Uterus (tissue), 4 donors: ENCODE data around the gene DLG1. TPM values are rescaled to one million over a fixed set of nuclear protein-coding genes. Genes with fewer than 3 reads are reported as not detected.
A peak's percentile ranks its signal among the peaks of the same experiment; 100 is the strongest.

ENCODE experiments used
- DNase-seq, 2 donors: peaks; one replicate each; pipeline ENCODE4 v3.0.0-alpha.2; 2019 to 2020
- H3K27ac ChIP-seq, 2 donors: fragments of 200-600 bp; sonication (generic); 1 replicate in 1 of 2; 2 replicates in 1 of 2; pipeline ENCODE4 v1.5.1; 2016 to 2018
- H3K27me3 ChIP-seq, 2 donors: fragments of 200-600 bp; sonication (generic); one replicate each; pipeline ENCODE4 v1.5.1; 2018 to 2019; ENCODE audit warnings: control low read depth in 1 of 2
- H3K36me3 ChIP-seq, 2 donors: fragments of 200-600 bp; sonication (generic); one replicate each; pipeline ENCODE4 v1.5.1; 2019; ENCODE audit warnings: control low read depth in 1 of 2
- H3K4me1 ChIP-seq, 2 donors: fragments of 200-600 bp; sonication (generic); one replicate each; pipeline ENCODE4 v1.5.1; 2018 to 2019; ENCODE audit warnings: control low read depth in 1 of 2
- H3K4me3 ChIP-seq, 2 donors: fragments of 200-600 bp; sonication (generic); 1 replicate in 1 of 2; 2 replicates in 1 of 2; pipeline ENCODE4 v1.5.1; 2018 to 2019; ENCODE audit warnings: mild to moderate bottlenecking in 1 of 2
- H3K9me3 ChIP-seq, 2 donors: fragments of 200-600 bp; sonication (generic); one replicate each; pipeline ENCODE4 v1.5.1; 2019; ENCODE audit warnings: control low read depth in 1 of 2
- POLR2A ChIP-seq, 2 donors: fragments of 450-650 bp; IDR thresholded peaks; one replicate each; pipeline ENCODE4 v1.6.1; 2016; ENCODE audit warnings: antibody characterized with exemption in 2 of 2, mild to moderate bottlenecking in 1 of 2, moderate library complexity in 1 of 2
- intact Hi-C: fragments of 100-400 bp; cut with DNase I; formaldehyde crosslinking; loops from one replicate; pipeline ENCODE4 v1.15.1; 2023; ENCODE audit warnings: low total_unique reads
- total RNA-seq, 4 donors: library from RNA; depleted of rRNA in 3 of 4; stranded (reverse); fragments of >200 nt in 3 of 4; gene quantifications; one replicate each; pipeline versions ENCODE4 v1.1.0 to v1.2.4, GENCODE V29; 2014 to 2023
- TF ChIP-seq, protein P1 (sequence below), 4 experiments: fragments of 200-600 bp in 2 of 4; fragments of 450-650 bp in 2 of 4; sonication (generic) in 2 of 4; IDR thresholded peaks; one replicate each; pipeline ENCODE4 v1.5.1; 2016 to 2019; ENCODE audit warnings: antibody characterized with exemption in 4 of 4, mild to moderate bottlenecking in 2 of 4, moderate library complexity in 1 of 4
- donor health status: DM: yes; HTN: yes; CAD: no.

Gene DLG1
- total RNA-seq, 4 donors from 2014 or later, result 24.1 to 139 (median 82.9) TPM

DNA sequence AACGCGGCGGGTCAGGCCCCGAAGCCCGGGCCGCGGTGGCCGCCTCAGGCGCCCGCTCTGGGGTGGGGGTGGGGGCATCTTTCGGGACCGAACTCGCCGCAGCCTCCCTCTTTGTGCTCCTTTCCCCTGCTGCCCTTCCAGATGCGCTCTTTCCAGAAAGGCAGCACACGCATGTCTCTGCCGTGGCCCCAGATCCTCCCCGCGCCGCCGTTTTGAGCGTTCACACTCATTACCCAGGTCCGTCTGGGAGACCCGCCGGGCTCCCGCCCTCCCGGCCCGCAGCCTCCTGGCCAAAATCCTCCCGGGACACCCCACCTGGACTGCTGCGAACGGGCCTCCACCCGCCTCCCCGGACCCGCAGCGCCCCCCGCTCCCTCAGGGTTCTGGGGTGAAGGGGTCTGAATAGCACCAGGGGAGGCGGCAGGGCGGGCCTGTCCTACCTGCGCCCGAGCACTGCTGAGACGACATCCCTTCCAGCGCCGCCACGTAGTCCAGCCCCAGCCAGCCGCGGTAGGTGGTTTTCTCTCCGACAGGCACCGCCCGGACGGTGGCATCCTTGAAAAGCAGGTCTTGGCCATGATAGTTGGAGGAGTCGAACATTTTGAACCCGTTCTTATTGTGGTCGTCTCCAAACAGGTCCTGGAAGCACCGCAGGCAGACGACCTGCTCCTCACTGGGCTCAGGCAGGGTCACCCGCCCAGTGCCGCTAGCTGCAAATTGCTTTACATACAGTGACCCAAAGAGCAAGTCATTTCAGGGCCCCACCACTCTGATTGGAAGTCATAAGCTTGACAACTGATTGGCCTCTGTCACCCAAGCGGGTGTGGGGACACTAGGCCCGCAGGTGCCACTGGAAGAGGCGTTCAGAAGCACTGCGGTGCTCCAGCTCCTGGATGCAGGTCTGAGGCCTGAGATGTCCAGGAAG lies 294.7 kb downstream of the DLG1 start:
- intact Hi-C loops, result loop anchor here (10.0 kb wide), 1 partner anchor 181 kb away; no protein-coding TSS in a partner anchor
- TF ChIP-seq, protein P1, sequence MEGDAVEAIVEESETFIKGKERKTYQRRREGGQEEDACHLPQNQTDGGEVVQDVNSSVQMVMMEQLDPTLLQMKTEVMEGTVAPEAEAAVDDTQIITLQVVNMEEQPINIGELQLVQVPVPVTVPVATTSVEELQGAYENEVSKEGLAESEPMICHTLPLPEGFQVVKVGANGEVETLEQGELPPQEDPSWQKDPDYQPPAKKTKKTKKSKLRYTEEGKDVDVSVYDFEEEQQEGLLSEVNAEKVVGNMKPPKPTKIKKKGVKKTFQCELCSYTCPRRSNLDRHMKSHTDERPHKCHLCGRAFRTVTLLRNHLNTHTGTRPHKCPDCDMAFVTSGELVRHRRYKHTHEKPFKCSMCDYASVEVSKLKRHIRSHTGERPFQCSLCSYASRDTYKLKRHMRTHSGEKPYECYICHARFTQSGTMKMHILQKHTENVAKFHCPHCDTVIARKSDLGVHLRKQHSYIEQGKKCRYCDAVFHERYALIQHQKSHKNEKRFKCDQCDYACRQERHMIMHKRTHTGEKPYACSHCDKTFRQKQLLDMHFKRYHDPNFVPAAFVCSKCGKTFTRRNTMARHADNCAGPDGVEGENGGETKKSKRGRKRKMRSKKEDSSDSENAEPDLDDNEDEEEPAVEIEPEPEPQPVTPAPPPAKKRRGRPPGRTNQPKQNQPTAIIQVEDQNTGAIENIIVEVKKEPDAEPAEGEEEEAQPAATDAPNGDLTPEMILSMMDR (IDR thresholded peaks at IDR 0.05), result no peak
- no peak for TF ChIP-seq POLR2A (IDR thresholded peaks at IDR 0.05)
- H3K4me3 ChIP-seq, result peak overlapping the region; percentile 33 to 52
- H3K9me3 ChIP-seq, result no peaks in the 10 kb centered on the region
- H3K27me3 ChIP-seq, result no peaks in the 10 kb centered on the region
- DNase-seq, result peak in 1 of 2 donors; percentile 26
- peak overlapping the region; percentile 85 to 94 for H3K27ac ChIP-seq
- no peaks in the 10 kb centered on the region for H3K36me3 ChIP-seq
- H3K4me1 ChIP-seq, result no peaks in the 10 kb centered on the region

DNA sequence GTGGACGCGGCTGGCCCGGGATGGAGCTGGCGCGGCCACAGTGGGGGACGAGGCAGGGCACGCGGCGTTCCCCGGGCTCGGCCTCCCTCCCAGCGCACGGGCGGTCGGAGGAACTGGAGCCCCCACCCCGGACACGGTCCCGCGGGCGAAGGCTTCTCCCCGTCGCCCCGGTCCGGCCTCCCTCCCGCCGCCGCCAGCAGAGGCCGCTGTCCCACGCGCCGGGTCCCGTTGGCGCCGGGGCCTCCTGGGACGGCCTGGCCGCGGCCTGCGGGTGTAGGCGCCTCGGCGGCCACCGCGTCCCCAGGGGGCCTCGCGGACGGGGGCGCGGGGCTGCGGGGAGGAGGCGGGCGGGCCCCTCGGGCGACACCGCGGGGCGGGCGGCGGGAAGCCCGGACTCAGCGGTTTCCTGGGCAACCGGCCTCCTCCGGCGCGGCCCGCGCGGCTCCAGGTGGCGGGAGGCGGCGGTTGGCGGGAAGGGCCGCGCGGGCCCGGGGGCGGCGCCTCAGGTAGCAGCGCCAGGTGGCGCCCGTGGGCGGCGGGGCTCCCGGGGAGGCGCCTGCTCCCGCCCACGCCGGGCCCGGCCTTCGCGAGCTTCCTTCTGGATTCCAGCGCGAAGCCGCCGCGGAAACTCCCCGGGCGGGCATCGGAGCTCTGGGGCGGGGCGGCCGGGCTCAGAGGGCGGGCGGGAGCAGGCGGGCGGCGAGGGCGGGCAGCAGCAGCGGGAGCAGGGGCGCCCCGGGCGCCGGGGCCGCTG lies 295.5 kb downstream of the DLG1 start:
- peak; percentile 66 to 80 for DNase-seq
- Histone ChIP-seq H3K27ac (peak overlapping the region; percentile 85 to 94), H3K9me3 (no peaks in the 10 kb centered on the region), H3K36me3 (no peaks in the 10 kb centered on the region), H3K4me1 (no peaks in the 10 kb centered on the region), H3K27me3 (no peaks in the 10 kb centered on the region), H3K4me3 (peak overlapping the region; percentile 33 to 52)
- intact Hi-C loops, result loop anchor here (10.0 kb wide), 1 partner anchor 182 kb away; no protein-coding TSS in a partner anchor
- TF ChIP-seq, protein P1 (IDR thresholded peaks at IDR 0.05), result peak; percentile 43 to 94 (median 85)
- peak in 1 of 2 donors; percentile 35 for TF ChIP-seq POLR2A (IDR thresholded peaks at IDR 0.05)

DNA sequence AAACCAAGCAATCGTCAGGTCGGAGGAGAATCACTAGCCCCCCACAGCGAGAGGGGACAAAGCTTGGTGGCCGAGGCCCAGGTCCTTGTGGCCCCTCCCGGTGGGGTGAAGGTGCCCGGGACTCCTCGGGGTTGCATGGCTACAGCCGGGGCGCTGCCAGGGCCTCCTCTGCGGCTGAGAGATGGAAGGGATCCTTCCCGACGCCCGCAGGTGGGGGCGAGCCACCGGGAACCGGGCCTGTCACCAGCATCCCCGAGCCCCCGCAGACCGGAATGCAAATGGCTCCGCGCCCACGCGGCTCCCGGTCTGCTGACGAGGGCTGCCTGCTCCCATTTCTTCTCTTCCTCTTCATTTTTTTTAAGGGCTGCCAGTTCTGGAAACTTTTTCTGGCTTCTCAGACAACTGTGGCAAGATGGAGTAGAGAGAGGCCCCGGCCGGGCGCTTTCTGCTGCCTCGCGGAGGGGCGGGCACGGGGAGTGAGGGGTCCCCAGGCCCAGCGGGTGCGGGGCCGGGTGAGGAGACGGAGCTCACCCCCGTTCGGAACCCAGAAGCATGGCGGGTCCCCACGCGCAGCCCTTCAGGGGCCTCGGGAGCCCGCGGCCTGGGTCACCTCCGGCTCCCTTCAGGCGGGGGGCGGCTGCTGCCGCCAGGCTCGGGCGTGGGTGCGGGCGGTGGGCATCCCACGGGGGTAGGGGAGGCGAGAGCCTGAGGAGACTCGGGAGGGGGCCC lies 296.3 kb downstream of the DLG1 start:
- H3K9me3 ChIP-seq, result no peaks in the 10 kb centered on the region
- H3K36me3 ChIP-seq, result no peaks in the 10 kb centered on the region
- TF ChIP-seq, protein P1 (IDR thresholded peaks at IDR 0.05), result no peak
- no peak for TF ChIP-seq POLR2A (IDR thresholded peaks at IDR 0.05)
- intact Hi-C loops, result loop anchor here (10.0 kb wide), 1 partner anchor 183 kb away; no protein-coding TSS in a partner anchor
- DNase-seq, result peak; percentile 30 to 55
- no peaks in the 10 kb centered on the region for H3K27me3 ChIP-seq
- H3K4me3 ChIP-seq, result peak overlapping the region; percentile 33 to 52
- no peaks in the 10 kb centered on the region for H3K4me1 ChIP-seq
- H3K27ac ChIP-seq, result peak overlapping the region; percentile 85 to 94

- Histone ChIP-seq H3K9me3 (no peaks in the 10 kb centered on the region), H3K4me3 (no peak overlapping the region), H3K36me3 (no peaks in the 10 kb centered on the region), H3K27me3 (no peaks in the 10 kb centered on the region), H3K4me1 (no peaks in the 10 kb centered on the region), H3K27ac (peak overlapping the region; percentile 85 to 94)
- DNase-seq, result no peak
- TF ChIP-seq, protein P1 (IDR thresholded peaks at IDR 0.05), result no peak
- no peak for TF ChIP-seq POLR2A (IDR thresholded peaks at IDR 0.05)
- intact Hi-C loops, result loop anchor here (10.0 kb wide), 1 partner anchor 183 kb away; no protein-coding TSS in a partner anchor
Measured at GRCh38 chr3:197001106-197001971, 297.1 kb downstream of the DLG1 start.
